Measurements from ENCODE around the gene APBB2. TPM values are rescaled to one million over a fixed set of nuclear protein-coding genes. Genes with fewer than 3 reads are reported as not detected.
"Not testable (repeated sequence)": the region's sequence is repeated elsewhere in the genome, so short reads cannot be mapped to it uniquely, and the experiment has no call there.

The APBB2 gene
- total and polyA plus RNA-seq, 8 donors: 4.7 to 55.4 (median 23.1) TPM

- 73 to 79% (median 76%) methylated on average over 11 of the region's 11 CpGs for WGBS, 5 donors
- Histone ChIP-seq H3K27ac (no peak overlapping the region), H3K36me3 (peaks cover 0 to 29% (median 5%) of the 10 kb centered on the region in 4 donors), H3K27me3 (no peaks in the 10 kb centered on the region), H3K4me3 (no peak overlapping the region), H3K4me1 (peaks cover 0 to 4% (median 1%) of the 10 kb centered on the region in 4 donors), H3K9me3 (no peaks in the 10 kb centered on the region)
- DNase-seq: peak; percentile 64 to 73
- intact Hi-C loops (cut with DNase I; ENCODE audit: low total_unique reads): no loop called here
- TF ChIP-seq POLR2AphosphoS5 (IDR thresholded peaks at IDR 0.05) (no peak), CTCF (IDR thresholded peaks at IDR 0.05) (peak in 4 of 7 experiments; percentile 59 to 89 (median 84))
These were observed 290.1 kb downstream of the APBB2 start for GRCh38 chr4:40924096-40924792.

- peaks cover 0 to 12% (median 5%) of the 10 kb centered on the region in 4 donors for H3K4me1 ChIP-seq
- H3K4me3 ChIP-seq: no peak overlapping the region
- no peaks in the 10 kb centered on the region for H3K27me3 ChIP-seq
- H3K36me3 ChIP-seq: peaks cover 0 to 29% (median 5%) of the 10 kb centered on the region in 4 donors
- no peak overlapping the region for H3K27ac ChIP-seq
- intact Hi-C loops (cut with DNase I; ENCODE audit: low total_unique reads): no loop called here
- DNase-seq: peak in 1 of 2 donors; percentile 41
- TF ChIP-seq EP300 (IDR thresholded peaks at IDR 0.05): no peak
- no peak for TF ChIP-seq CTCF (IDR thresholded peaks at IDR 0.05)
- TF ChIP-seq POLR2A (IDR thresholded peaks at IDR 0.05): no peak
- no peak for TF ChIP-seq POLR2AphosphoS5 (IDR thresholded peaks at IDR 0.05)
- WGBS, 5 donors: 83 to 90% (median 88%) methylated on average over 19 of the region's 19 CpGs
- no peaks in the 10 kb centered on the region for H3K9me3 ChIP-seq
These were observed 290.8 kb downstream of the APBB2 start for GRCh38 chr4:40923316-40924095.

- Histone ChIP-seq H3K4me1 (peaks cover 0 to 20% (median 12%) of the 10 kb centered on the region in 4 donors), H3K36me3 (peaks cover 0 to 18% (median 6%) of the 10 kb centered on the region in 4 donors)
- H3K27me3 ChIP-seq; DNase-seq; H3K27ac ChIP-seq; intact Hi-C loops (cut with DNase I; ENCODE audit: low total_unique reads); H3K4me3 ChIP-seq; H3K9me3 ChIP-seq: not testable (repeated sequence)
- WGBS, 5 donors: 91 to 97% (median 94%) methylated on average over 6 of the region's 6 CpGs
These were observed 294.4 kb downstream of the APBB2 start for GRCh38 chr4:40919976-40920375.

GRCh38 chr4:40918330-40918729, 296.0 kb downstream of the APBB2 start:
- H3K4me1 ChIP-seq: peaks cover 0 to 16% (median 12%) of the 10 kb centered on the region in 4 donors
- TF ChIP-seq POLR2AphosphoS5 (IDR thresholded peaks at IDR 0.05) (peak in 1 of 3 donors; percentile 32), CTCF (IDR thresholded peaks at IDR 0.05) (no peak)
- H3K27me3 ChIP-seq: no peaks in the 10 kb centered on the region
- H3K27ac ChIP-seq: no peak overlapping the region
- H3K4me3 ChIP-seq: no peak overlapping the region
- WGBS, 5 donors: 22 to 45% (median 35%) methylated on average over 4 of the region's 4 CpGs
- no peaks in the 10 kb centered on the region for H3K9me3 ChIP-seq
- DNase-seq: peak; percentile 48 to 59
- intact Hi-C loops (cut with DNase I; ENCODE audit: low total_unique reads): no loop called here
- peaks cover 0 to 16% (median 8%) of the 10 kb centered on the region in 4 donors for H3K36me3 ChIP-seq
